ENCODE data around the gene ATXN7L1. TPM values are rescaled to one million over a fixed set of nuclear protein-coding genes. Genes with fewer than 3 reads are reported as not detected.
A peak's percentile ranks its signal among the peaks of the same experiment; 100 is the strongest.

Gene ATXN7L1
- polyA plus RNA-seq, 1 experiment: 5.5 TPM

DNA sequence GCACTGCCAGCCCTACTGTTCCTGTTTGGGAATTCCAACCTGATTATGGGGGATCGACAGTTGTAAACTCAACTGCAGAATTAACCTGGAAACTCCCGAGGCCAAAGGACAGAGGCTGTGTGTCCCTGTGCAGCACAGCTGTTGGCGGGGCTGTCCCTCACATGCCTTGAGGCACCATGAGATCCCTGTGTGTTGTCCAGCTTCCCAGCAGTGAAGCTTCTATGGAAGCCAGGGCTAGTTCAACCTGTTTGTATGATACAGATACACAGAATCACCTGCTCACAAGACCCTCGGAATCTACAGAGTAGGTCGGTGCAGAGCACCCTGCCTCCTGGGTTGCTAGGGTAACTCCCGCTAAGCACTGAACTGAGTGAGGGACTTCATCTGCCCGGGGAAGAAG lies 234.1 kb downstream of the ATXN7L1 start:
- Histone ChIP-seq H3K4me3 (ENCODE audit: low read depth, low read length) (no peak overlapping the region), H3K27ac (ENCODE audit: low read depth, low read length) (no peak overlapping the region), H3K9me3 (ENCODE audit: control insufficient read depth, insufficient read depth, low read length) (no peaks in the 10 kb centered on the region; the same call in 1 of the 2 replicates), H3K27me3 (ENCODE audit: control insufficient read depth, insufficient read depth, low read length) (no peaks in the 10 kb centered on the region)
- DNase-seq (ENCODE audit: low read depth, low spot score): no peak
- CTCF ChIA-PET: interaction anchor here (1.3 kb wide), 1 partner anchor 15 kb away, joined by 3 read pairs; no protein-coding TSS in a partner anchor
- POLR2A ChIA-PET: no interaction called here
- TF ChIP-seq CTCF (IDR thresholded peaks at IDR 0.05; ENCODE audit: low read depth, low read length): no peak

DNA sequence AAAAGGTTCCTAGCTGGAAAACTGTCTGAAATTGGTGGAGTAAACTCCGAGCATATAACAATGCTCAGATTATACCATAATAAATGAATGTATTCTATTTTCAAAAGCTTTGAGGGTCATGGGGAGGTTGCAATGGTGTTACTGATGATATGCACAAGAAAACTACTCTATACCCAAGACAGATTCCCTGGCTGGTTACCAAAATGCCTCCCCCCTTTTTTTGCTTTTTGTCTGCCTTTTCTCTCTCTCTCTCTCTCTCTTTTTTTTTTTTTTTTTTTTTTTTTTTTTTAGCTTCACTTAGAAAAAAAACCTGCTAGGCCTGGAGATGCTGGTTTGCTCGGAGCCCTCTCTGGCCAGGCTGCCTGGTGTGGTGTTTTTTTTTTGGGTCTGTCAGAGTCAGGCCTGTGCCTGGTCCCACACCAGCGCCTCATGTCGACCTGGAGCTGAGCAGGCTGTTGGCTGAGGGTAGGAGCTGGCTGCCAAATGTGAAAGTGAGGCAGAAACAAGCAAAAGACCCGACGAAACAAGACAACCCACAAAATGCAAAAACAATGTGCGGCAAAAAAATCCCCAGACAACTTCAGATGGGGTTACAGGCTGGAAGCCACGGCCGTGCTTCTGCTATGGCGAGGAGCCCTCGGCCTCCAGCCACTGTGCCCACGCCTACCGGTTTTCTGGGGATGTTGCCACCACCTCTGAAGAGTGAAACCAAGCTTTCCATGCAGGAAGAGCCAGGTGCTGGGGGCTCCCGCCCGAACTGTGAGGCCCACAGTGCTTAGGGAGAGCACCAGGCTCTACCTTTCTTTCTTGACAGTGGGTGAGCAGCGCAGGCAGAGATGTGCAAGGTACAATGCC lies 235.2 kb downstream of the ATXN7L1 start:
- H3K9me3 ChIP-seq (ENCODE audit: control insufficient read depth, insufficient read depth, low read length): no peaks in the 10 kb centered on the region; the same call in 1 of the 2 replicates
- ChIA-PET POLR2A (no interaction called here), CTCF (interaction anchor here (0.6 to 1.3 kb wide), 5 partner anchors 16 to 676 kb away, joined by 3 read pairs; no protein-coding TSS in a partner anchor)
- no peaks in the 10 kb centered on the region for H3K27me3 ChIP-seq (ENCODE audit: control insufficient read depth, insufficient read depth, low read length)
- DNase-seq (ENCODE audit: low read depth, low spot score): no peak
- H3K27ac ChIP-seq (ENCODE audit: low read depth, low read length): peak overlapping the region; percentile 39
- H3K4me3 ChIP-seq (ENCODE audit: low read depth, low read length): no peak overlapping the region
- TF ChIP-seq CTCF (IDR thresholded peaks at IDR 0.05; ENCODE audit: low read depth, low read length): no peak

- H3K27me3 ChIP-seq (ENCODE audit: control insufficient read depth, insufficient read depth, low read length): no peaks in the 10 kb centered on the region
- TF ChIP-seq CTCF (IDR thresholded peaks at IDR 0.05; ENCODE audit: low read depth, low read length): no peak
- no peaks in the 10 kb centered on the region; the same call in 1 of the 2 replicates for H3K9me3 ChIP-seq (ENCODE audit: control insufficient read depth, insufficient read depth, low read length)
- H3K27ac ChIP-seq (ENCODE audit: low read depth, low read length): no peak overlapping the region
- no peak for DNase-seq (ENCODE audit: low read depth, low spot score)
- CTCF ChIA-PET: no interaction called here
- H3K4me3 ChIP-seq (ENCODE audit: low read depth, low read length): no peak overlapping the region
- POLR2A ChIA-PET: no interaction called here
Measured at GRCh38 chr7:105639667-105640493, 236.5 kb downstream of the ATXN7L1 start.

DNA sequence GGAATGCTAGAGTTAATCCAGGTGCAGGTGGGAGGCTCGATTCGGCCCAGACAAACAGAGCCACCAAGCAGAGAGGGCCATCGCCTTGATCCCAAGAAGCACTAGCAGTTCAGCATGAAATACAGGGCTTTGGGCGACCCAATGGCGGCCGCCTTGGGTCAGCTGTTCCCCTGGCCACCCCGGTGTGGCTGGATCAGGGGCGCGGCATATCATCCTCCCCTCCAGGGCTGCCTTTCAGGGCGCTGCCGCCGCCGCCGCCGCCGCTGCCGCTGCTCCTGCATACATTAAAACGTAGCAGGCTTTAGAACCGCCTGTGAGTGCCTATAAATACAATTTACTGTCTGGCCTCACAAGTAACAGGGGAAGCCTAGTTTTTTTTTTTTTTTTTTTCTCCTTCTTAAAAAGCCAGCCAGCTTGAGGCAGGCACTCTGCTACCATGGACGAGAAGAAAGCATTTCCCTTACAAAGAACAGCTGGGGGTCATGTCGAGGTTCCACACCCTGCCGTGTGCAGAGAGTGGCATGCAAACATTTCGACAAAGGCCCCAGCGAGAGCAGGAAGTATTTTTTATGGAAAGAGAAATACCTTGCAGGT lies 237.4 kb downstream of the ATXN7L1 start:
- H3K27me3 ChIP-seq (ENCODE audit: control insufficient read depth, insufficient read depth, low read length): no peaks in the 10 kb centered on the region
- no peak for DNase-seq (ENCODE audit: low read depth, low spot score)
- POLR2A ChIA-PET: no interaction called here

More for the DNA sequence above, 237.4 kb downstream of the ATXN7L1 start:
- no peak overlapping the region for H3K4me3 ChIP-seq (ENCODE audit: low read depth, low read length)
- H3K9me3 ChIP-seq (ENCODE audit: control insufficient read depth, insufficient read depth, low read length): no peaks in the 10 kb centered on the region; the same call in 1 of the 2 replicates
- CTCF ChIA-PET: no interaction called here
- no peak for TF ChIP-seq CTCF (IDR thresholded peaks at IDR 0.05; ENCODE audit: low read depth, low read length)
- no peak overlapping the region for H3K27ac ChIP-seq (ENCODE audit: low read depth, low read length)
